ENCODE measurements around the gene LRRC73.
"Not testable (repeated sequence)": the region's sequence is repeated elsewhere in the genome, so short reads cannot be mapped to it uniquely, and the experiment has no call there.

The LRRC73 gene

DNA sequence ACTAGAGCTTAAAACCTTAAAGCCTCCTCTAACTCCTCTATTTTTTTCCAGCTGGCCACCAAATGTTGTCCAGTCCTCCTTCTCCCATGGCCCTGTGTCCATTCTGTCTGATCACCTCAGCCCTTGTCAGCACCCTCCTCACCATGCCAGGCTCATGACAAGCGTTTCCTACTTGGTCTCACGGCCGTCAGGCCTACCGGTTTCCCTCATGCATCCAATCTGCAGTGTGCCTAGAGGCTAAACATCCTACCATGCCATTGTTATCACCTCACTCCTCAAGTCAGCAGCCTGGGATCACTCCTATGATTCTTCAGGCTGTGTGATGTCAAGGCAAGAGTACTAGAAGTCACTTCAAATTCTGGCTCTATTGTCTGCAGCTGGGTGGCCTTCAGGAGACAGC, 42.4 kb downstream of the LRRC73 start:
- DNase-seq = no peak
- Mint-ChIP-seq H3K4me1 (peaks cover 11% of the 10 kb centered on the region), H3K9me3 (no peaks in the 10 kb centered on the region), H3K27ac (no peak overlapping the region), H3K36me3 (ENCODE audit: low read depth) (no peaks in the 10 kb centered on the region), H3K4me3 (no peak overlapping the region), H3K27me3 (ENCODE audit: low read depth, poor library complexity) (peaks cover 19% of the 10 kb centered on the region)
- TF ChIP-seq, protein P1, sequence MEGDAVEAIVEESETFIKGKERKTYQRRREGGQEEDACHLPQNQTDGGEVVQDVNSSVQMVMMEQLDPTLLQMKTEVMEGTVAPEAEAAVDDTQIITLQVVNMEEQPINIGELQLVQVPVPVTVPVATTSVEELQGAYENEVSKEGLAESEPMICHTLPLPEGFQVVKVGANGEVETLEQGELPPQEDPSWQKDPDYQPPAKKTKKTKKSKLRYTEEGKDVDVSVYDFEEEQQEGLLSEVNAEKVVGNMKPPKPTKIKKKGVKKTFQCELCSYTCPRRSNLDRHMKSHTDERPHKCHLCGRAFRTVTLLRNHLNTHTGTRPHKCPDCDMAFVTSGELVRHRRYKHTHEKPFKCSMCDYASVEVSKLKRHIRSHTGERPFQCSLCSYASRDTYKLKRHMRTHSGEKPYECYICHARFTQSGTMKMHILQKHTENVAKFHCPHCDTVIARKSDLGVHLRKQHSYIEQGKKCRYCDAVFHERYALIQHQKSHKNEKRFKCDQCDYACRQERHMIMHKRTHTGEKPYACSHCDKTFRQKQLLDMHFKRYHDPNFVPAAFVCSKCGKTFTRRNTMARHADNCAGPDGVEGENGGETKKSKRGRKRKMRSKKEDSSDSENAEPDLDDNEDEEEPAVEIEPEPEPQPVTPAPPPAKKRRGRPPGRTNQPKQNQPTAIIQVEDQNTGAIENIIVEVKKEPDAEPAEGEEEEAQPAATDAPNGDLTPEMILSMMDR (IDR thresholded peaks at IDR 0.05) = no peak

DNA sequence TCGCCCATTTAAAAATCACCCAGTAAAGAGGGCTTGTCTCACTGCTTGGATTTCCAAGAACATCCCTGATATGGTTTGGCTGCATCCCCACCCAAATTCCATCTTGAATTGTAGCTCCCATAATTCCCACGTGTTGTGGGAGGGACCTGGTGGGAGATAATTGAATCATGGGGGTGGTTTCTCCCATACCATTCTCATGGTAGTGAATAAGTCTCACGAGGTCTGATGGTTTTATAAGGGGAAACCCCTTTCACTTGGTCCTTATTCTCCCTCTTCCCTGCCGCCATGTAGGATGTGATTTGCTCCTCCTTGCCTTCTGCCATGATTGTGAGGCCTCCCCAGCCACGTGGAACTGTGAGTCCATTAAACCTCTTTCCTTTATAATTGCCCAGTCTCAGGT, 42.9 kb downstream of the LRRC73 start:
- H3K4me3 Mint-ChIP-seq; H3K36me3 Mint-ChIP-seq (ENCODE audit: low read depth); H3K27ac Mint-ChIP-seq; DNase-seq; H3K9me3 Mint-ChIP-seq: not testable (repeated sequence)
- peaks cover 16% of the 10 kb centered on the region for H3K4me1 Mint-ChIP-seq
- H3K27me3 Mint-ChIP-seq (ENCODE audit: low read depth, poor library complexity) = peaks cover 22% of the 10 kb centered on the region

DNA sequence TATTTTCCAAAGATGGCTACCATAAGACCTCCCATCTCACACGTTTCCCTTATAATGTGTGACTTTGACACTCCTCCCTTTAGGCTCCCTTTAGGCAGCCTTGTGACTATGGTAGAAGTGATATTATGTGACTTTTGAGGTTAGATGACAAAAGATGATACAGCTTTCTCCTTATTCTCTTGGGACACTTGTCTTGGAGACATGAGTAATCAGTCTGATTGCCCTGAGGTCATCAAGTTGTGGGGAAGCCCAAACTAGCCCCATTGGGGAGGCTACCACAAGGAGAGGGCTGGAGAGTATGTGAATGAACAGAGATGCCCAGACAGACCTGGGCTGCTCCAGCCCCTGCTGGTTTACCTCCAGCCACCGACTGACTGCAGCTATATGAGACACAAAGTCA, 44.2 kb downstream of the LRRC73 start:
- H3K4me3 Mint-ChIP-seq = no peak overlapping the region
- TF ChIP-seq, protein P1 (IDR thresholded peaks at IDR 0.05) = no peak
- H3K9me3 Mint-ChIP-seq = no peaks in the 10 kb centered on the region
- H3K36me3 Mint-ChIP-seq (ENCODE audit: low read depth) = no peaks in the 10 kb centered on the region
- no peak for DNase-seq
- H3K27ac Mint-ChIP-seq = no peak overlapping the region
- H3K4me1 Mint-ChIP-seq = peaks cover 21% of the 10 kb centered on the region
- H3K27me3 Mint-ChIP-seq (ENCODE audit: low read depth, poor library complexity) = peaks cover 27% of the 10 kb centered on the region

DNA sequence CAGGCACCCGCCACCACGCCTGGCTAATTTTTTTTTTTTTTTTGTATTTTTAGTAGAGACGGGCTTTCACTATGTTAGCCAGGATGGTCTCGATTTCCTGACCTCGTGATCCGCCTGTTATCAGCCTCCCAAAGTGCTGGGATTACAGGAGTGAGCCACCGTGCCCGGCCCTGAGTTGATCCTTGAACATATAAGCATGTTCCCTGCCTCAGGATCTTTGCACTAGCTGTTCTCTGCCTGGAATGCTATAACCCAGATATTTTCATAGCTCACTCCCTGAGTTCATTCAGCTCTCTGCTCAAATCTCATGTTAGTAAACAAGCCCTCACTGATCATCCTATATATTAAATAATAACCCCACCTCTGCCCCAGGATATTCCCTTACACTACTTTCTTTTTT, 45.8 kb downstream of the LRRC73 start:
- no peak overlapping the region for H3K4me3 Mint-ChIP-seq
- H3K27ac Mint-ChIP-seq = no peak overlapping the region
- H3K36me3 Mint-ChIP-seq (ENCODE audit: low read depth) = no peaks in the 10 kb centered on the region
- H3K27me3 Mint-ChIP-seq (ENCODE audit: low read depth, poor library complexity) = peaks cover 30% of the 10 kb centered on the region
- TF ChIP-seq, protein P1 (IDR thresholded peaks at IDR 0.05) = no peak
- peaks cover 5% of the 10 kb centered on the region for H3K9me3 Mint-ChIP-seq
- DNase-seq = no peak
- peaks cover 18% of the 10 kb centered on the region for H3K4me1 Mint-ChIP-seq

DNA sequence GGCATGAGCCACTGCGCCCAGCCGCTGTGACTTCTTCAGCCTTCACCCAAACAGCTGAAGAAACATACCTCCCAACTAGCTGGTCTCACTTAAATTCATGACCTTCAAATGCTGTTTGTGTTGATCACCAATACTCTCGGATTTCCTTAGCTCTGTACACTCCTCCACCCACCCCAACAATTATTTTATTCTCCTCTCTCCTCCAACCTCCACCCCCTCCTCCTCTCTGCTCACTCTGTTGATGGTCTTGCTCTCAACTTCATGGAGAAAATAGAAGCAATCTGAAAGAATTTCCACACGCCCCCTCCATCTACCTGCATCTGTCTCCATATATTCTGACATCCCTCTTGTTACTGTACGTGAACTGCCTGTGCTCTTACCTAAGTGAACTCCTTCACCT, 48.2 kb downstream of the LRRC73 start:
- DNase-seq = no peak
- Mint-ChIP-seq H3K9me3 (peaks cover 5% of the 10 kb centered on the region), H3K27ac (no peak overlapping the region), H3K4me1 (peaks cover 17% of the 10 kb centered on the region), H3K27me3 (ENCODE audit: low read depth, poor library complexity) (peaks cover 45% of the 10 kb centered on the region), H3K4me3 (no peak overlapping the region), H3K36me3 (ENCODE audit: low read depth) (no peaks in the 10 kb centered on the region)
- TF ChIP-seq, protein P1 (IDR thresholded peaks at IDR 0.05) = no peak

DNA sequence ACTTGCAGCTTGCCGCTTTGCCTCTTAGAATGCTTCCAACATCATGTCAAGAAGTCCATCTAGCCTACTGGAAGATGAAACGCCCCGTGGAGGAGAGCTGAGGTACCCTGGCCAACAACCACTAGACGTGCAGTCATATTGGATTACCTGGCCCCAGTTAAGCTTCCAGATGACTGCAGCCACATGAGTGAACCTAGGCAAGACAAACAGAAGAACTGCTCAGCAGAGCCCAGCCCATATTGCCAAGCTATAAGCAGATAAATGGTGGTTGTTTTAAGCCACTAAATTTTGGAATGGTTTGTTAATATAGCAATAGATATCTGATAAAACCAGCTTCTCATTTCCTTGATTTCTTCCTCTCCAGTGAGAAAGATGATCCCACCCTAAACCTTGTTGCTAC, 50.1 kb downstream of the LRRC73 start:
- H3K9me3 Mint-ChIP-seq = peaks cover 5% of the 10 kb centered on the region
- no peak overlapping the region for H3K27ac Mint-ChIP-seq
- H3K4me3 Mint-ChIP-seq = no peak overlapping the region
- H3K4me1 Mint-ChIP-seq = peaks cover 28% of the 10 kb centered on the region
- DNase-seq = no peak
- TF ChIP-seq, protein P1 (IDR thresholded peaks at IDR 0.05) = no peak
- H3K36me3 Mint-ChIP-seq (ENCODE audit: low read depth) = no peaks in the 10 kb centered on the region
- H3K27me3 Mint-ChIP-seq (ENCODE audit: low read depth, poor library complexity) = peaks cover 60% of the 10 kb centered on the region
